HEK293 (cell line): ENCODE measurements around the gene PSMD5.

ENCODE experiments used
- CTCF ChIA-PET: fragments of 350-600 bp; formaldehyde crosslinking; extraction: SDS; loops from one replicate; lab custom pipeline; 2021; ENCODE audit warnings: antibody characterized with exemption; lab: Yijun Ruan, JAX
- POLR2A ChIA-PET: fragments of 300-600 bp; formaldehyde crosslinking; extraction: SDS; loops from one replicate; lab custom pipeline; 2020; ENCODE audit warnings: antibody characterized with exemption, inconsistent platforms; lab: Yijun Ruan, JAX
- H3K27ac ChIP-seq: fragments of 200-500 bp; sonication (Bioruptor generic); 2 replicates; pipeline ENCODE4 v1.5.1; 2014; ENCODE audit warnings: low read depth, low read length, control low read depth, inconsistent platforms; ENCODE audit errors: extremely low read depth
- H3K36me3 ChIP-seq, 2 experiments: fragments of 200-500 bp in 1 of 2; sonication (Bioruptor generic) in 1 of 2; 1 replicate in 1 of 2; 2 replicates in 1 of 2; pipeline ENCODE4 v1.5.1; 2014 to 2017; ENCODE audit warnings: inconsistent platforms in 2 of 2, low read length in 2 of 2; ENCODE audit not compliant: control insufficient read depth in 2 of 2, insufficient read depth in 1 of 2
- H3K4me1 ChIP-seq: fragments of 200-500 bp; sonication (Bioruptor generic); 2 replicates; pipeline ENCODE4 v1.5.1; 2014; ENCODE audit warnings: mild to moderate bottlenecking, low read length, inconsistent platforms; ENCODE audit not compliant: control insufficient read depth, insufficient read depth
- H3K4me3 ChIP-seq: 2 replicates; pipeline ENCODE4 v1.5.1; 2011; ENCODE audit warnings: low read depth, mild to moderate bottlenecking, control low read depth, low read length, moderate library complexity
- H3K9me3 ChIP-seq: fragments of 200-500 bp; sonication (Bioruptor generic); 2 replicates; pipeline ENCODE4 v1.5.1; 2014; ENCODE audit warnings: low read depth, low read length, inconsistent platforms; ENCODE audit not compliant: control insufficient read depth, insufficient read depth
- KLF1 ChIP-seq: fragments of 450-650 bp; formaldehyde crosslinking; IDR thresholded peaks from 2 replicates; pipeline ENCODE4 v1.5.1; 2016; ENCODE audit warnings: missing biosample characterization, missing genetic modification characterization
- YY2 ChIP-seq: fragments of 450-650 bp; formaldehyde crosslinking; IDR thresholded peaks from 2 replicates; pipeline ENCODE4 v1.5.1; 2016; ENCODE audit warnings: missing biosample characterization, missing genetic modification characterization
- ZBTB20 ChIP-seq: fragments of 450-650 bp; formaldehyde crosslinking; IDR thresholded peaks from 2 replicates; pipeline ENCODE4 v1.5.1; 2016; ENCODE audit warnings: missing biosample characterization, missing genetic modification characterization
- ZBTB49 ChIP-seq: fragments of 450-650 bp; formaldehyde crosslinking; IDR thresholded peaks from 2 replicates; pipeline ENCODE4 v1.5.1; 2016; ENCODE audit warnings: missing biosample characterization, missing genetic modification characterization, low read depth
- ZBTB6 ChIP-seq: fragments of 450-650 bp; formaldehyde crosslinking; IDR thresholded peaks from 2 replicates; pipeline ENCODE4 v1.5.1; 2017; ENCODE audit warnings: missing biosample characterization, missing genetic modification characterization
- ZNF10 ChIP-seq: fragments of 450-650 bp; formaldehyde crosslinking; IDR thresholded peaks from 2 replicates; pipeline ENCODE4 v1.5.1; 2017; ENCODE audit warnings: missing biosample characterization, missing genetic modification characterization
- ZNF114 ChIP-seq: fragments of 450-650 bp; formaldehyde crosslinking; IDR thresholded peaks from 2 replicates; pipeline ENCODE4 v1.5.0; 2017; ENCODE audit warnings: missing biosample characterization, missing genetic modification characterization
- ZNF132 ChIP-seq: fragments of 450-650 bp; formaldehyde crosslinking; IDR thresholded peaks from 2 replicates; pipeline ENCODE4 v1.5.1; 2017; ENCODE audit warnings: missing biosample characterization, missing genetic modification characterization, borderline replicate concordance
- ZNF138 ChIP-seq: fragments of 450-650 bp; formaldehyde crosslinking; IDR thresholded peaks from 2 replicates; pipeline ENCODE4 v1.5.1; 2016; ENCODE audit warnings: missing biosample characterization, missing genetic modification characterization, borderline replicate concordance
- ZNF148 ChIP-seq: fragments of 450-650 bp; formaldehyde crosslinking; IDR thresholded peaks from 2 replicates; pipeline ENCODE4 v1.5.0; 2017; ENCODE audit warnings: missing biosample characterization, missing genetic modification characterization, borderline replicate concordance
- ZNF174 ChIP-seq: fragments of 450-650 bp; formaldehyde crosslinking; IDR thresholded peaks from 2 replicates; pipeline ENCODE4 v1.5.0; 2017; ENCODE audit warnings: missing biosample characterization, mild to moderate bottlenecking, missing genetic modification characterization
- ZNF2 ChIP-seq: fragments of 450-650 bp; formaldehyde crosslinking; IDR thresholded peaks from 2 replicates; pipeline ENCODE4 v1.5.1; 2016; ENCODE audit warnings: missing biosample characterization, missing genetic modification characterization
- ZNF302 ChIP-seq: fragments of 450-650 bp; formaldehyde crosslinking; IDR thresholded peaks from 2 replicates; pipeline ENCODE4 v1.5.1; 2016; ENCODE audit warnings: missing biosample characterization, missing genetic modification characterization, low read depth
- ZNF394 ChIP-seq: fragments of 450-650 bp; formaldehyde crosslinking; IDR thresholded peaks from 2 replicates; pipeline ENCODE4 v1.5.1; 2016; ENCODE audit warnings: missing biosample characterization, missing genetic modification characterization, mild to moderate bottlenecking, moderate library complexity, borderline replicate concordance
- ZNF423 ChIP-seq: fragments of 450-650 bp; formaldehyde crosslinking; IDR thresholded peaks from 2 replicates; pipeline ENCODE4 v1.5.1; 2016; ENCODE audit warnings: missing biosample characterization, missing genetic modification characterization
- ZNF530 ChIP-seq: fragments of 450-650 bp; formaldehyde crosslinking; IDR thresholded peaks from 2 replicates; pipeline ENCODE4 v1.5.1; 2016; ENCODE audit warnings: low read depth, missing biosample characterization, missing genetic modification characterization
- ZNF555 ChIP-seq: fragments of 450-650 bp; formaldehyde crosslinking; conservative IDR thresholded peaks from 2 replicates; pipeline ENCODE4 v1.5.1; 2017; ENCODE audit warnings: missing biosample characterization, mild to moderate bottlenecking, missing genetic modification characterization, inconsistent platforms
- ZNF664 ChIP-seq: fragments of 450-650 bp; formaldehyde crosslinking; IDR thresholded peaks from 2 replicates; pipeline ENCODE4 v1.5.1; 2016; ENCODE audit warnings: missing biosample characterization, missing genetic modification characterization
- ZNF792 ChIP-seq: fragments of 450-650 bp; formaldehyde crosslinking; IDR thresholded peaks from 2 replicates; pipeline ENCODE4 v1.5.1; 2016; ENCODE audit warnings: missing biosample characterization, missing genetic modification characterization

PSMD5 gene

GRCh38 chr9:120864719-120865118 lies 22.0 kb upstream of the PSMD5 start:
- TF ChIP-seq ZNF138, result no peak
- no peak for TF ChIP-seq ZNF132 (tag by site-specific recombination)
- no peak for TF ChIP-seq ZNF423
- TF ChIP-seq KLF1 (tag by site-specific recombination), result no peak
- Histone ChIP-seq H3K4me3 (no peak overlapping the region), H3K4me1 (no peaks in the 10 kb centered on the region), H3K36me3 (peaks cover 0 to 69% of the 10 kb centered on the region in 2 experiments; a peak in 1 of 3 replicates), H3K27ac (no peak overlapping the region), H3K9me3 (no peaks in the 10 kb centered on the region)
- CTCF ChIA-PET, result no interaction called here
- POLR2A ChIA-PET, result no interaction called here

- ChIA-PET POLR2A (no interaction called here), CTCF (interaction anchor here (1.0 kb wide), 1 partner anchor 11 kb away, joined by 3 read pairs; no protein-coding TSS in a partner anchor)
- Histone ChIP-seq H3K4me3 (no peak overlapping the region), H3K9me3 (no peaks in the 10 kb centered on the region), H3K4me1 (no peaks in the 10 kb centered on the region), H3K36me3 (peaks cover 0 to 71% of the 10 kb centered on the region in 2 experiments; a peak in 1 of 3 replicates), H3K27ac (no peak overlapping the region)
- TF ChIP-seq ZNF174, result no peak
- no peak for TF ChIP-seq ZNF664 (tag by site-specific recombination)
- TF ChIP-seq ZNF302 (tag by site-specific recombination), result no peak
- no peak for TF ChIP-seq ZBTB6 (tag by site-specific recombination)
- no peak for TF ChIP-seq YY2 (tag by site-specific recombination)
- TF ChIP-seq ZNF792, result no peak
- TF ChIP-seq ZNF2 (tag by site-specific recombination), result no peak
- no peak for TF ChIP-seq ZBTB20
- TF ChIP-seq ZBTB49 (tag by site-specific recombination), result no peak
- TF ChIP-seq ZNF148, result no peak
- TF ChIP-seq ZNF10, result no peak
- TF ChIP-seq ZNF394, result no peak
- no peak for TF ChIP-seq ZNF555 (tag by site-specific recombination)
- TF ChIP-seq ZNF530 (tag by site-specific recombination), result no peak
- TF ChIP-seq ZNF114 (tag by site-specific recombination), result no peak
- TF ChIP-seq, all 188 proteins: peak for 0
These were observed 21.1 kb upstream of the PSMD5 start for GRCh38 chr9:120863833-120864232.
